ENCODE data around the gene WNK2. TPM values are rescaled to one million over a fixed set of nuclear protein-coding genes. Genes with fewer than 3 reads are reported as not detected.

Gene WNK2
- total and polyA plus RNA-seq, 12 donors: 1.1 to 17.6 (median 8.4) TPM

DNA sequence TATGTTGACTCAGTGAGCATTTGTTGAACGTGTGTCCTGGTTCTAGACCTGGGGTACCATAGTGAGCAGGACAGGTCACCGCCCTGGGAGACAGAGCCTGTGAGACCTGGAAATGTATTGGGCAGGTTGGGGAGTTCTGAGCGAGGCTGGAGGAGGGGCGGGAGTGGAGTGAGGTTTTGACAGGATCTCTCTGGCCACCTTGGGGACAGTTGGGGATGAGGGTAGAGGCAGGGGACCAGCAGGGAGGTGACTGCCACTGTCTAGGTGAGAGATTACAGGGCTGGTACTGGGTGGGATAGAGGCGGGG is 7.4 kb downstream of the WNK2 start:
- Histone ChIP-seq H3K27ac (no peak overlapping the region), H3K4me1 (replicated peaks in 1 of 2) (no peaks in the 10 kb centered on the region), H3K9me3 (replicated peaks in 1 of 3) (no peaks in the 10 kb centered on the region), H3K27me3 (no peaks in the 10 kb centered on the region), H3K4me3 (no peak overlapping the region), H3K36me3 (replicated peaks in 1 of 2) (no peaks in the 10 kb centered on the region)
- 92 to 98% (median 96%) methylated on average over 5 of the region's 5 CpGs for WGBS, 4 donors
- intact Hi-C loops (cut with DNase I): no loop called here
- DNase-seq: no peak
- no peak for TF ChIP-seq POLR2A (IDR thresholded peaks at IDR 0.05)
- no peak for TF ChIP-seq CTCF (IDR thresholded peaks at IDR 0.05)

DNA sequence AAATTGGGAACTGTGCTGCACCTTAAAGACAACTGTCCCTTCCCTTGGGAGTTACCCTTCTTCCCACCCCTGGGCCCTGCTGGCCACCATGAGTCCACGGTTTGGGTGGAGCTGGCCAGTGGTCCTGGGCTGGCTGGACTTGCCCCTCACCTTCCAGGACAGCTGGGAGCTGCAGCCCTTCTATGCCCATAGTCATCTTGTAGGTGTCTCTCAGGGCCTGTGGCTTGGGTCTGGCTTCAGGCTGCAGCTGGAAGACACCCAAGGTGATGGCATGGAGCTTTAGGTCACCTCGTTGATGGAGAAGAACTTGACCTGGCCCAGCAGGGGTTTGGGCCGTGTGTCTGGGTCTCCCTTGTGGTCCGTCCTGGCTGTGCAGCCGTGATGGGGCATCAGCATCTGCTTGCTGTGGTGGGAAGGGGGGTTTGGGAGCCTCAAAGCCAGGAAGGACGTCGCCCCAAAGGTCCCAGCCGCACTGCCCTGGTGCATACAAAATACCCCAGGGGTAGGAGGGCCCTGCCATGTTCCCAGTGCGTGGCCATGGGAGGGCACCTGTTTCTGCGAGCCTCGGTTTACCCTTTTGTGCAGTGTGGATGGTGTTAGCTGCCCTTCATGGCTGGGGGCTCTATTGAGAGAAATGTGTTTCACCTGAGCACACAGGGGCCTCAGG is 8.9 kb downstream of the WNK2 start:
- no peak for TF ChIP-seq POLR2A (IDR thresholded peaks at IDR 0.05)
- TF ChIP-seq CTCF (IDR thresholded peaks at IDR 0.05): no peak
- intact Hi-C loops (cut with DNase I): no loop called here

DNA sequence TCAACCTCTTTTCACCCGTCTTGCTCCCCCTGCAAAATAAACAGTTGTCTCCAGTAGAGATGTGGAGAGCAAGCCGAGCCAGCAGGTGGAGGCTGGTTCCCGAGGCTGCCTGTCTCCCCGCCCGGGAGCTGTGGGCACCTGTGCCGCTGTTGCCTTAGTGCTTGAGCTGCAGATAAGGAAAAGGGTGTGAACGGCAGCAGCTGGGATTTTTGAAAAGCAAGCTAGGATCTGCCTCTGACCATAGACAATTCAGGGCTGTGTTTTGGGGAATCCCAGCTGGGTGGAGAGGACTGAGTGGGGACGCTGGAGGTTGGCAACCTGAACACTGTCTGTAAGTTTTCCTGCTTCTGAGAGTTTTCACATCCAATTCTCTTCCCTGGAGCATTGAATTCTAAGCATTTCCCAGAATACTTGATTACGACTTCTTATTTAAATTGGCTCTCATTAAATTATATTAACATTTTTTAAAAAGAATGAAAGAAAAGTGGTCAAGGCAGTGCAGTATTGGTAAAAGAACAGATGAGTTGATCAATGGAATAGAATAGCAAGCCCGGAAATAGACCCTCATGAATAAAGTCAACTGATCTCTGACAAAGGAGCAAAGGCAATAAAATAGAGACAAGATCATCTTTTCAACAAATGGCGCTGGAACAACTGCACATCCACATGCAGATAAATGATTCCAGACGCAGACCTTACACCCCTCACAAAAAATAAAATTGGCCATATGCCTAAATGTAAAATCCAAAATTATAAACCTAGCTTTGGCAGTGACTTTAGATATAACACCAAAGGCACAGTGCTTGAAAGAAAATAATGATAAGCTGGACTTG is 9.7 kb downstream of the WNK2 start:
- WGBS, 4 donors: 77 to 82% (median 77%) methylated on average over 12 of the region's 12 CpGs
- no peak for TF ChIP-seq POLR2A (IDR thresholded peaks at IDR 0.05)
- TF ChIP-seq CTCF (IDR thresholded peaks at IDR 0.05): no peak
- H3K4me3 ChIP-seq: no peak overlapping the region
- H3K27ac ChIP-seq: no peak overlapping the region
- no peaks in the 10 kb centered on the region for H3K36me3 ChIP-seq (replicated peaks in 1 of 2)
- H3K4me1 ChIP-seq (replicated peaks in 1 of 2): no peaks in the 10 kb centered on the region
- peak in 1 of 7 donors; percentile 71 for DNase-seq
- no peaks in the 10 kb centered on the region for H3K27me3 ChIP-seq
- intact Hi-C loops (cut with DNase I): no loop called here
- no peaks in the 10 kb centered on the region for H3K9me3 ChIP-seq (replicated peaks in 1 of 3)

More for the DNA sequence above, 8.9 kb downstream of the WNK2 start:
- no peak overlapping the region for H3K27ac ChIP-seq
- no peaks in the 10 kb centered on the region for H3K27me3 ChIP-seq
- no peaks in the 10 kb centered on the region for H3K4me1 ChIP-seq (replicated peaks in 1 of 2)
- no peak overlapping the region for H3K4me3 ChIP-seq
- DNase-seq: no peak
- WGBS, 4 donors: 88 to 100% (median 91%) methylated on average over 1 to 11 of the region's 11 CpGs
- H3K36me3 ChIP-seq (replicated peaks in 1 of 2): no peaks in the 10 kb centered on the region
- no peaks in the 10 kb centered on the region for H3K9me3 ChIP-seq (replicated peaks in 1 of 3)

DNA sequence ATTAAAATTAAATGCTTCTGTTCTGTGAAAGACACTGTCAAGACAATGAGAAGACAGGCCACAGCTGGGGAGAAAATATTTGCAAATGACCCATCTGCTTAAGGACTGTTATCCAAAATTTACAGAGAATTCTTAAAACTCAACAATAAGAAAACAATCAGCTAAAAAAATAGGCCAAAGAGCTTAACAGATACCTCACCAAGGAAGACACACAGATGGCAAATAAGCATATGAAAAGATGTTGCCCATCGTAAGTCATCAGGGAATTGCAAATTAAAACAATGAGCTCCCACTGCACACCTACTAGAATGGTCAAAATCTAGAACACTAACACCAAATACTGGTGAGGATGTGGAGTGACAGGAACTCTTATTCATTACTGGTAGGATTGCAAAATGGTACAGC is 10.3 kb downstream of the WNK2 start:
- DNase-seq: no peak
- Histone ChIP-seq H3K36me3 (replicated peaks in 1 of 2) (no peaks in the 10 kb centered on the region), H3K4me1 (replicated peaks in 1 of 2) (no peaks in the 10 kb centered on the region), H3K27ac (no peak overlapping the region), H3K9me3 (replicated peaks in 1 of 3) (no peaks in the 10 kb centered on the region), H3K27me3 (no peaks in the 10 kb centered on the region), H3K4me3 (no peak overlapping the region)
- intact Hi-C loops (cut with DNase I): no loop called here
- no peak for TF ChIP-seq POLR2A (IDR thresholded peaks at IDR 0.05)
- 78 to 96% (median 84%) methylated on average over 1 of the region's 1 CpG for WGBS, 4 donors

Measured in adrenal gland (tissue), 12 donors.